Activated CD4-positive, alpha-beta T cell treated with anti-CD3 and anti-CD28 coated beads for 1 hour (primary cell): ENCODE measurements around the gene TNC.
"Not testable (repeated sequence)": the region's sequence is repeated elsewhere in the genome, so short reads cannot be mapped to it uniquely, and the experiment has no call there.

Experiments used
- DNase-seq: peaks from one replicate; pipeline ENCODE4 v3.0.0-alpha.2; 2020

The TNC gene

DNA sequence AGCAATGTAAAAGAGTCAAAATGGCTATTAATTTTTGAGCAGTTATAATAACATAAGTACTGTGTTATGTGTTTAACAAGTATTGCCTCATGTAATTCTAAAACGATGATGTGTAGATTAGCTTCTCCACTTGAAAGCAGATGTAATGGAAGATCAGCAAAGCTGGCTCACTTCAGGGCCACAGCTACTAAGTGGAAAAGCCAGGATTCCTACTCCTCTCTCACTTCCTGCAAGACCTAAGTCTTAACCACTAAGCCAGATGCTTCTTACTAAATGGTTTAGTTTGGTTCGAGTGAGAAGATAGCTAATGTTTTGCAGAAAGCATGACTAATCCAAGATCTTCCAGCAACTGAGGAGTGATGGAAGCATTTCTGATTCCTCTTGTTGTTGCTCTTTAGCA is 15.7 kb upstream of the TNC start:
- DNase-seq, result no peak

DNA sequence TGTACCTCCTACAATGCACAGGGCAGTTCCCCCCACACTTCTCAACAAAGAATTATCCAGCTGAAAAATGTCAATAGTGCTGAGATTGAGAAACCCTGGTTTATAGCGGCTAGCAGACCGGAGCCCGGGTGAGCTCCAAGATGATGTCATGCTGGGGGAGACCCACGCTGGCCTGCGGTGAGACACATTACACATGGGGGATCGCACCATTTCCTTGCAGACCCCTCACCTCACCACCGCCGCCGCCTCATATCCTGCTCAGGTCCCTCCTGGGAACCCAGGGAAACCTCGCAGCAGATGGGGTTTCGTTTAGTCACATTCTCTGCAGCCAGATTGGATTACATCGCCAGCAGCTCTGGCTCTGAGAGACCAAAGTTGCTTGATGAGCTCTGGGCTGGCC is 14.7 kb upstream of the TNC start:
- no peak for DNase-seq

DNA sequence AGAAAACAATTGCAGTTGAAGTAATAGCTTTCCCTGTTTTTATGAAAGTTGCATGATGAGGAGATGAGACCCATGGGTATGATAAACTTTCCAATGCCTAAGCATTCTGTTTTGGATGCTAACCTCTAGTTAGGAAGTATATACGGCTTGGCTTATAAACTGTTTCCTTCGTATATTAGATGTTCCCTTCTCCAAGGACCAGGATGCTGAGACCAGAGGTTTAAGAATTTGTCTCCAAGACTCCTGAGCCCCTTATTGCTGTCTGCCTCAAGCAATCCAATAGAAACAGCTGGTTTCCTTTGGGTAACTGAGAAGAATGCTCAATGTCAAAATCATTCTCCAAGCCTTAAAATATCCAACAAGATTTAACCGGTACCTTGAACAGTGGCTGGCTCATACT is 12.2 kb upstream of the TNC start:
- DNase-seq, result no peak

DNA sequence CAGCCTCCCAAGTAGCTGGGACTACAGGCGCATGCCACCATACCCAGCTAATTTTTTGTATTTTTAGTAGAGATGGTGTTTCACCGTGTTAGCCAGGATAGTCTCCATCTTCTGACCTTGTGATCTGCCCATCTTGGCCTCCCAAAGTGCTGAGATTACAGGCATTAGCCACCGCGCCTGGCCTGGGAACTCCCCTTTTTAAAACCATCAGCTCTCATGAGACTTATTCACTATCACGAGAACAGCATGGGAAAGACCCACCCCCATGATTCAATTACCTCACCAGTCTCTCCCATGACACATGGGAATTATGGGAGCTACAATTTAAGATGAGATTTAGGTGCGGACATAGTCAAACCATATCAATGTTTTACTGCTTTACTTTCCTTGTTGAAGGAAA is 10.8 kb upstream of the TNC start:
- not testable (repeated sequence) for DNase-seq

DNA sequence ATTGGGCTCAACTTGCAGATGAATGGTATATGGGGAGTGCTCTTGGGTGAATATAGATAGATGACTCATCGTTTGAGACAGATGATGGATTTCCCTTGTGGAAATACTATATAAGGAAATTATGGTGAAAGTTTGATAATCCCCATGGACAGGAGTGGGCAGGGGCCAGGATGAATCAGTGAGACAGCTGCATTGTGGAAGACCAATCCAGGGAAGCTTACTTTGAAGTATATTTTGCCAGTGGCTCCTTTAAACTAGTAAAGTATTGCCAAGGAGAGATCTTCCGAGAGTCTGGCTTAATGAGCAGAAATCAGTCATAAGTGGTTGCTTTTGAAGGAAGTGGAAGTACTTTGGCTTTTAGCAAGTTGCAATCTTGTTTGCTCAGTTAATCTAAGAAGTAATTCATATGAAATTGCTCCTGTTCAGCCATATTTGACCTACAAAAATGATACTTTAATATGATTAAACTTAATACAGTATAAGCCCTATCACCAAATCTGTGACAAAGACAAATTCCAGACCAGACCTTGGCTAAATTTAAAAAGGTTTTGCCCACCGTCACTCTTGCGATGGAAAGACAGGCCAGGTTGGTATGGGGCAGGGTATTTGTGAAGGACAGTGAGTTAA is 9.3 kb upstream of the TNC start:
- DNase-seq, result no peak

DNA sequence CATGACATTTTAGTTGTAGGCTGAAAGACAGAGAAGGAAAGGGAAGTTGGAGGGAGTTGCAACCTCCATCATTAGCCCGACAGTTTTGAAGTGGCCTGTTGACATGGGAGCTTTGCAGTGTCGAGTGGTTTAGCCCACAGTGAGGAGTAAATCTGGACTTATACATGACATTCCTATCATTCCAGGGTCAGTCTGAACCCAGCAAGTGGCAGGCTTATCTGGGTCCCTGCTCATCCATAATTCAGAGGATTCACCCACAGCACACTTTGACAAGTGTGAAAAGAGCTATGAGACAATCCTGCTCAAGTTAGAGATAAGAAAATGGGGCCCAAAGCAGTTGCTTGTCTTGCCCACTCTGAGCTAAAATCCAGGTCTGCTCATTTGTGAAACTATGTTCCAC is 8.4 kb upstream of the TNC start:
- DNase-seq, result no peak

DNA sequence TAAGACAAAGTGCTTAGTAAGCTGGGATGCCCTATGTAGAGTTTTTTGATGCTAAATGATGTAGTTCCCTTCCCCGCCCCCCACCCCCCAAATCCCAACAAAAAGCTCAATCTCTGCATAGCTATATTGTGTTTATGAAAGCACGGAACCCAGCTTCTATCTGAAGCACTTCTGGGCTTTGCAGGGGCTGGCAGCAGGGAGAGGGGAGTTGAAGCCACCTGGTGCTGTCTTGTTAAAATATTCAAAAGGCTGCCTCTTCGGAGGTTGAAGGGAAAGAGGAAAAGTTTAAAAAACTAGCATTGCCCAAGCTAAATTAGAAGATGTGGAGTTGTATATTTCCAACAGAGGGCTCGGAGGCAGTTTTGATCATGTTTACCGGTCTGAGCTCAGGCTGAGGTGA is 5.0 kb upstream of the TNC start:
- DNase-seq, result no peak

DNA sequence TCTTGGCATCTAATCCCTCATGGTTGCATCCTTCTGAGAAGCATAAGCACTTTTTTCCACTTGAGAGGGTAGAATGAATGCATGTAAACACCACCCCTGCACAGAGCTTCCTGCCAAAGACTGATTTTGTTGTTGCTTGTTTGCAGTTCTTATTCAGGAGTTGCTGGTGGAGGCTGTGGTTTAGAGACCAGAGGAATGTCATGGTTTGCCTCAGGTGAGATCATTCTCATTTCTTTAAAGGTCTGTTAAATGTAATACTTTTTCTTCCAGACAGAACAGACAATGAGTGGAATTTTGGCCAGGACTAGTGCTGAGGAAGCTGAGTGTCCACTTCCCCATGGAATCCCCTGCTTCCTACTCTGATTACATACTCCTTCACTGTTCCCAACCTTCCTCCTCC is 3.2 kb upstream of the TNC start:
- no peak for DNase-seq

DNA sequence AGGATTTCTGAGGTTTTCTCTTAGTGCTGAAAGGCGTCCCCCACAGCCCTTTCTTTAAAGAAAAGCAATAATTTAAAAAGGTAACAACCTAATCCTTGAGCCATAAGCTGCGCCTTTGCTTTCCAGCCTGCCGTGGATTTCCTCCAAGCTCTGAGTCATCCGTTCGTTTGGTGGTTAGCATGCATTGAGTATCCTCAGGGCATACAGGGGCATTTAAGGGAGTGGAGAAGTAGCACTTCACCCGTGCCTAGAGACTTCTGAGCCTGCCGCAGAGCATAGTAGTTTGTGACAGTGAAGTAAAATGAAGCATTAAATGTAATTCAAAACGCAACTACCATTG is 892 bp upstream of the TNC start:
- DNase-seq, result no peak

DNA sequence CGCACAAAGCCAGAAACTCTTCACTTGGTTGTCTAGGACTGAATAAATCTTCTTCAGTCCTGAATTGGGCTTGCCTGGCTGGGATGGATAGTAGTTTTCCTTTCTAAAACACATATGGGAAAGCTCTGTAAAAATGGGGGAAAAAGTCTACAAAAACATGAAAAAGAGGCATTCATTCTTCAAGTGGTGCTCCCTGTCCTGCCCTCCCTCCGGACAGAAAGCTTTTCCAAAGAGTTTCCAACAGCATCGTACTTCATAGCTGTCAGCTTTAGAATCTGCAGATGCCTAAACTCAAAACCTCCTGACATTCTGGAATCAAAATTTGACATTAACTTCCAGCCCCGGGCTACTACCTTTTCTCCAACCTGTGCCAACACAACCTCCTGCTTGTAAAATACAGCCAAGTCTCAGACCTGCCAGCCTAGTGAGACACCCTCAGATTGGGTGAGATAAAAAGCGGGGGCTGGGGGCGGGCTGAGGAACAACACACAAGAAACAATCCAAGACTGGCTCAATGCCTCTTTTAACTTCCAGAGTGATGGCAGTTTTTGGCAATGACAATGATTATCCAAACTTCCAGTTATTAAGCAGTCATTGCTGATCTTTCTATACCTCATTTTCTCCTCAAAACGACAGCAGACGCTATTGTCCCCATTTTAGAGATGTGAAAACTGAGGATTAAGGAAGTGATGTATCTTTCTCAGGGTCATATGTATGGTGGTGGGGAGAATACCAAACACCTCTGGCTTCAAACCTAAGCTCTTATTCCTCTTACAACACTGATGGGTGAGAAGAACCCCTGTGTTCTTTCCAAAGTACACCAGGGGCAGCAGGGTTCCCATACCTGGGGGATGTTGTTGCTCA is 1.3 kb downstream of the TNC start:
- DNase-seq, result no peak

DNA sequence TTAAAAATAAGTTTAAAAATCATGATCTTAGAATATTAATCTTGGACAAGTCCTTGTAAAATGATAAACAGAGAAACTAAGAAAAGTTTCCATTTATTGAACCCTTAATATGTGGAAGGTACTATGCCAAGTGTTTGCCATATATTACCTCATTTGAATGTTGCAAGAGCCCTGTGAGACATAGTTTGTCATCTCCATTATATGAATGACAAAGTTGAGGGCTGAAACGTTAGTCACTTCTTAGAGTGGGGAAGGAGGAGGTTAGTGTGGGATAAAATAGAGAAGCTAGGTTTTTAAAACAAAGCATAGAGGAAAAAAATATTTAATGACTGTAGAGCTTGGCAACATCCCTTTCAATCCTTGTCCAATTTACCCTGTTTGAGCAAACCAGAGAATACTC is 2.0 kb downstream of the TNC start:
- DNase-seq, result no peak

DNA sequence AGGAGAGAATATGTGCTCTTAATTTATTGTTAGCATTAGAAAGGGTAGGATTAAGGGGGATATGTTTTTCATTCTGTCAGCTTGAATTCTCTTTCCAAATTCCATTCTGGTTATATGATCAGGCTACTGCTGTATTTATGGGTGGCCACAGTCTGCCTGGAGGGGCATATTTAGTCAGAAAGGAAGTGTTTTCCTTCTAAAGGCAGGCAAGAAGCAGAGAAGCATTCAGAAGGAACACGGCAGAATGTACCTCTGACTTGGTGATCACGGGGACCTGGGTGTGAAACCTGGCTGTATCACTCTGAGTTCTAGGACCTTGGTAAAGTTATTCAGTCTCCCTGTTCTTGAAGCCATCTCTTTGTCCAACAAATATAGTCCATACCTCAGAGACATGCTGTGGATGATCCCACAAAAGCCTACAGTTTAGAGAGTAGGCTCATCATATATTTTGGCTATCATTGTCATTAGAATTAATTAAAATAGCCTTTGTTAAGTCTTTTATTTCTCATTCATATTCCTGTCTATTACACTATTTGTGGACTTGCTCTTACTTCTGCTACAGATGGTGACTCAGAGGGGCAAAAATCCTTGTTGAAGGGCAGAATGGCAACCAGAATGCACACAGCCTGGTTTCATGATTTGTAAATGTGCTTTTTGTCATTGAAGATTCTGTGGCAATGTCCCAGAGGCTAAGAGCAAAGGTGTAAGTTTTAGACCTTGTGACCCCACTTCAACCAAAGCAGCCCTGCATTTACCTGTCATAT is 2.7 kb downstream of the TNC start:
- no peak for DNase-seq

DNA sequence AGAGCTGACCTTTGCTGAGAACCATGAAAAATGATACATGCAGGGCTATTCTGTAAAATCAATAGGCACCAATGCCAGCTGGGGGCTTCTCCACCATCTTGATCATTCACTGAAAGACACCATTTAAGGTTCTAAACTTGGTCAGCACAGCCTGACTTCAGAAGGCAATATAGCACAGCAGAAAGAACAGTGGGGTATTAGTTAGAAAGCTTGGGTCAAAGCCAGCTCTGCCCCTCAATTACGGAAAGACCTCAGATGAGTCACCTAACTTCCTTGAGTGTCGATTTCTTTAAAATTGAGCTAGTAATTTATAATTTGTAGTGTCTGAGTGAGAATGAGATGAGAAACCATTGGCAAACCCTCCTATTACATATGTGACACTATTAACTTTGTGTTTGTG is 3.4 kb downstream of the TNC start:
- no peak for DNase-seq

DNA sequence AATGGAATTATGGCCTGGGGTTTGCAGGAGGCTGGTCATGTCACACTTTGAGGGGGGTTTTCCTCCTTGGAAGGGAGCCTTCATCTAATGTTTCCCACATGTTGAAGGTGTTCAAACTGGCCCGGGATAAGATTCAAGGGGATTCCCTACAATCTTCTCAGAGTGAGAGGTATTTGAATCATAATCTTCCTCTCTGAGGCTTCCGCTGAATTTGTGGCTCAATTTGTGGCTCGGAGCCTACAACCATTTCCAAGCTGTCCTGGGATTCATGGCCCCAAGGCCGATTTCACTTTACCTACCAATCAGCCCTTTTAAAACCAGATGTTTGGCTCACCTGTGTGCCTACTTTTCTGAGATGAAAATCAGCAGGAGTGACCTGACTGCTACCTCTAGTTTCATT is 3.9 kb downstream of the TNC start:
- no peak for DNase-seq

DNA sequence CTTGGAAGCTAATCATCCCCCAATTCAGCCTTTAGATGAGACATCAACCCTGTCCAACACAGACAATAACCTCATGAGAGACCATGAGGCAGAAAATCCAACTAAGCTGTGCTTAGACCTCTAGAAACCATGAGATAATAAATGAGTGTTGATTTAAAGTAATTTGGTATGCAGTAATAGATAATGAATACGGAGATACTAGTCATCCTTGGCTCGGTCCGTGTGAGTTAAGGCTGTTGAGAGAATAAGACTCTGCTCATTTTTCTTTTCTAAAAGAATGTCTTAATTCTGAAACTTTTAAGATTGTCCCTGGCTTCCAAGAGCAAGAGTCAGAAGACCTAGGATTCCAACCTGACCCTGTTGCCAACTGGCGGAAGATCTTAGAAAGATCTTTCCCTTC is 6.1 kb downstream of the TNC start:
- no peak for DNase-seq

DNA sequence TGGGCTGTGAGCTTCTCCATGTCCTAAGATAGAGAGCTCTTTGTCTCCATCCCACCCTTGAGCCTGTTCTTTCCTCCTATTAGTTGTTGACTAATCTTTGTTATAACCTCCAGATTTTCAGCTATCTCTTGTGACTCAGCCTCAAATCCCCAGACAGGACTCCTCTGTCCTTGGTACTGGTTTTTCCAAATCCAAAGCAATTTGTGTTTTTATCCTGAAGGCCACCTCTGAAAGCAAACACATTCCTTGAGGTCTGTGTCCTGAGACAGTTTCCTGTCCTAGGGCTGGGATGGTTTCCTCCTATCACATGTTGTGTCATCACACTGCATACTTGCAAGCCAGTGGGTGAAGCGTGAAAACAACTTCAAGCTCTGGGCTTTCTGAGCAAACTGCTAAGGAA is 8.5 kb downstream of the TNC start:
- DNase-seq, result no peak

DNA sequence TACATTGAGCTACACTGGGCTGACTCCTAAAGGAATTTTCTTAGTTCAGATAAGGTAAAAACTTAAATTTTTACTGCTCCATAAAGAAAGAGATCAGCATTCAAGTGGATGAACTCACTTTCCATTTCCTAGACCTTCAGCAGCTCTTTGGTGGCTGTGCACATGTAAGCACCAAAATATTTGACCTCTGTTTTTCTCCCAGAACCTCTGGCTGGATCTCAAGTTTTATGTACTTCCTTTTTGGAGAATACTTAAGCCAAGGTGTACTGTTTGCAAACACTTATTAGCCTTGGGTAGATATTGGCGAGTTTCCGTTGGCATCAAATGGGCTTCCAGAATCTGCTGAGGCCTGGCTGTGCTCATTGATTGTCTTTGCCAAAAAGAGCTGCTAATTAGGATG is 10.3 kb downstream of the TNC start:
- DNase-seq, result no peak

DNA sequence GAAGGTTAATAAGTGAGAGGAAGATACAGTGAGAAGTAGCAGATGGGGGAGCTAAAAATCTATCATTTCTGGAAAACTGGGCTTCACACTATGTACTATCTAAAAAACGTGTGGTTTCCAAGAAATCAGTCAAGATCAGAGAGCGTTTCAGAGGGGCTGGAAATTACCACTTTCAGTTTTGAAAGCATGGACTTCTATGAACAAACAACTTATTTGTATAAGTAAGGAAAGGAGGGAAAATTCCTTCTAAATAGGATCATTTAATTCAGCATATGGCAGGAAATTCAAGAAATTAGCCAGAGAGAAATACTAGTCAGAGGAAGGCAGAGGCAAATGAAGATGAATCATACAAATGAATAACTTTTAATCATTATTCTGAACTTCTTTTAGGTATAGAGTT is 11.3 kb downstream of the TNC start:
- DNase-seq, result no peak

DNA sequence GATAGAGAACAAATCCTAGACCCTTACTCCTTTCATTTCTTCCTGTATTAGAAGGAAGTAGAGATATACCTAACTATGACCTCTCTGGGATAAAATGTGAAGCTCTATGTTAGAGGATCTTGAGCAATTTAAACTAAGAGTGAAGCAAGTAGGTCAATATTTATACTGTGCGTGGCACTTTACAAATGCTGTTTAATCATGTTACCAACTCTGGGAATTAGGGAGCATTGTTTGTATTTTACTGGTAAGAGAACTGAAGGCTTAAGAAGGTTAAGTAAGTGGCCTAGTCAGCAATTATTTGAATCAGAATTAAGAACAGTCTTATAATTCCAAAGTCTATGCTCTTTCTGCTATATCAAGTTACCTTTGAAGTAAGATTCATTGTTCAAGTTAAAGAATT is 12.0 kb downstream of the TNC start:
- no peak for DNase-seq

DNA sequence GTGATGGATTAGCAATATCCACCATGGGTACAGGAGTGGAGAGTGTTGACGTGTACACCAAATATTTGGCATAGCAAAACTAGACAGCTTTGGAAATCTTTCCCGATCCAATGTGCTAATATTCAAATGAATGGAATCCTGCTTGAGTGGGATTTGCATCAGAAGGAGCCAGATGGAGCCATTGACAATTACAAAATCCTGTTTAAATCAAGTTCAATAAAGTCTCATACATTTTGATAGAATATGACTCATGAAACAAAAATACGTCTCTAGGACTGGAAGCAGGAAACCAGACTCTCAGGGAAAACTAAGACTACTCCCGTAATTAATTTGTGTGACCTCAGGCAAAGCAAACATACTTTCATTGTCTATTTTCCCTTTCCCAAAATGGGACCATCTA is 13.0 kb downstream of the TNC start:
- no peak for DNase-seq

DNA sequence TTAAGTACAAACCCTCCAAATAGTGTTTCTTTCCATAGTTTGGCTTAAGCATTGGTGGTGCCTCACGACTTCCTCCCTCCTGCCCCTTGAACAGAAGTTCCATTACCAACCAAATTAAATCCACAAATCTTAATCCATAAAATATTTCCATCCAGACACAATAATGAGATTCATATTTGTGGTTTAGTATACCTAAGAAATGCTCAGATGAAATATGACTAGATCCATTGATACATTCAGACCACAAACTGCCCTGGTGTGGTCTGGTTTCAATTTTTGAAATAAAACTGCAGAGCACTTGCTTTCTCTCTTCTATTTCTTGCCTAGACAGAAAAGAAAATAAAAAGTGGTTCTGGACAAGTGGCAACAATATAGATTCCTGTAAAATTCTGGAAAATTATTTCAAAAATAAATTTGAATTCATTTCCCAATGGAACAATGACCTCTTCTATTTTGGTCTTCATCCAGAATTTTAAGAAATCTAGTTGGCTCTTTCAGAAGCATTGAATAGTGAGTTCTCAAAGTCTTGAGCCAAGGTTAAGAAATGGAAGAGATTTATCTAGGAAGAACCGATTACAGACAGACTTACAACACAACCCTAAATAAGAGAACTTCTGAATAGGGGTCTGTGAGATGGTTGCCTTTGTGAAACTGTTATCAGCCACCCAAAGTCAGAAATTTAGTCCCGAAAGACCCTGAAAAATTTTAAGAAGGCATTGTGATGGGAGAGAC is 14.0 kb downstream of the TNC start:
- DNase-seq, result no peak

DNA sequence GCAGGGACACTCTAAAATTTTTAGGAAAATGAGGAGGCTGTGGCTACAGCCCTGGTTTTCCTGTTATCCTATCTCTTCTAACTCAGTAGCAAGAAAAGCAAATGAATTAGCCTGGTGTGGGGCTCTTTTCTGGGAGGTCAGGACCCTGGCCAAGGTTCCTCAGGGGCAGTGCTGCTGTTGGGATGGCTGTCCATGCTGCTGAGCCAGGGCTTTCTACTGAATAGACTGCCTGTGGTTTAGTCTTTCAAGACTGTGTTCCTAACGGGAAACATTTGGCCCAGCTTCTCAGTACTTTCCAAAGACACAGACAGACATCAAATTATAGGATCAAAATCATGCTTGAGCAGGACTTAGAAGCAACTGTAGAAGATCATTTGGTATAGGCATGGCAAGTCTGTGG is 18.1 kb downstream of the TNC start:
- DNase-seq, result no peak

DNA sequence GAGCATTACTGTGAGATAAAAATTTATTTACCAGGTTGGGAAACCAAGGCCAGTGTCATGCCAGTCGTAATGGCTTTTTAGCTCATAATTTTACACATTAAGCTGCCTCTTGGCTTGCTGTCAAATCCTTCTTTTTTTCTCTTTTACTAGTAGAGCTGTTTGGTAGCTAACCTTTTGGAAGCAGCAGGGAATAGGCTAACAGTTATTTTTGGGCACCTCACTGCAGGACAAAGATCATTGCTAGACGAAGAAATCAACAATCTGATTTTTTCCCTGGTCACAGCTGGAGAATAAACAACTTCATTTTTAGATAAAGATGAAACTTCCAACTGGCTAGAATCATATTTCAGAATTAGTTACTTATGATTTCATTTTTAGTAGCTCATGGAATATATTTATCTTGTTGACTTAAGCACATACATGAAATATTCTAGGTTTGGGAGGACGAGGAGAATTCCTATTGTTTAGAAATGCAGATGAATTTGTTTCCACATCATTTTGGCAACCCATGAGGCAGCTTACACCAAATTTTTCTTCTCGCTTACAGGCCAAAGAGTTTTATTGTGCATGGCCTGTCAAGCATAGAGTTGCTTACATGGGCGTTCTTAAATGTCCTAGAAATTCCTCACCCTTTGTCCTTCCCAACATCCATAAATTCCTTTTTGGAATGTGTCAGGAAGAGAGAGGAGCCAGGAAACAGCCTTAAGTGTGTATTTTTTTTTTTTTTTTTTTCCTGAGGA is 19.6 kb downstream of the TNC start:
- no peak for DNase-seq
